GM12878 (cell line): ENCODE data around the gene ASMTL. TPM values are rescaled to one million over a fixed set of nuclear protein-coding genes. Genes with fewer than 3 reads are reported as not detected.

Source experiments
- ATAC-seq: fragments of 200-7000 bp; cut with Tn5 transposase; 3 replicates; pipeline ENCODE4 v1.9.1; 2020; ENCODE audit warnings: mild to moderate bottlenecking, moderate library complexity
- BruUV-seq: library from RNA; stranded (reverse); fragments of 400-500 nt; replicated peaks from 2 replicates; lab custom pipeline; 2021; lab: Mats Ljungman, UMichigan
- CTCF ChIA-PET: fragments of 300-600 bp; sonication (Branson Sonifier 250); formaldehyde crosslinking; extraction: SDS; loops from one replicate; lab custom pipeline; 2021; ENCODE audit warnings: inconsistent platforms; lab: Yijun Ruan, JAX
- POLR2A ChIA-PET: fragments of 350-600 bp; formaldehyde crosslinking; extraction: SDS; loops from one replicate; lab custom pipeline; 2021; ENCODE audit warnings: inconsistent platforms; lab: Charles Lee
- RAD21 ChIA-PET: fragments of 300-600 bp; sonication (Branson Sonifier 250); formaldehyde crosslinking; loops from one replicate; lab custom pipeline; 2023; ENCODE audit warnings: antibody characterized with exemption; ENCODE audit not compliant: unreplicated experiment; lab: Charles Lee
- SMC1A ChIA-PET: fragments of 300-600 bp; sonication (Branson Sonifier 250); formaldehyde crosslinking; loops from one replicate; lab custom pipeline; 2023; ENCODE audit not compliant: unreplicated experiment, uncharacterized antibody; lab: Charles Lee
- DNase-seq: peaks from one replicate; pipeline ENCODE4 v3.0.0-alpha.2; 2011; ENCODE audit warnings: low read depth, low spot score
- FAIRE-seq: peaks from 3 replicates; lab custom pipeline; 2011; peaks lifted over from hg19 to GRCh38; lab: Jason Lieb, UNC
- H2AFZ ChIP-seq: 2 replicates; pipeline ENCODE4 v1.6.0; 2011; ENCODE audit warnings: low read depth, low read length, control low read depth; ENCODE audit not compliant: control insufficient read depth
- H3K27ac ChIP-seq: 2 replicates; pipeline ENCODE4 v1.5.1; 2011; ENCODE audit warnings: control low read depth; ENCODE audit not compliant: control insufficient read depth, insufficient read depth
- H3K27me3 ChIP-seq, 2 experiments: replicated peaks in 1 of 2; 2 replicates each; pipeline versions ENCODE4 v1.6.0 to v1.6.1; 2011; ENCODE audit warnings: low read length in 1 of 2; ENCODE audit not compliant: control insufficient read depth in 2 of 2, insufficient read depth in 2 of 2
- H3K36me3 ChIP-seq, 2 experiments: 2 replicates each; pipeline ENCODE4 v1.5.1; 2011; ENCODE audit warnings: low read length in 1 of 2; ENCODE audit not compliant: control insufficient read depth in 2 of 2, insufficient read depth in 2 of 2
- H3K4me1 ChIP-seq: 2 replicates; pipeline ENCODE4 v1.6.1; 2011; ENCODE audit warnings: mild to moderate bottlenecking, low read length, moderate library complexity, mixed read lengths; ENCODE audit not compliant: control insufficient read depth, insufficient read depth
- H3K4me2 ChIP-seq: 2 replicates; pipeline ENCODE4 v1.6.0; 2011; ENCODE audit warnings: control low read depth; ENCODE audit not compliant: control insufficient read depth, insufficient read depth
- H3K4me3 ChIP-seq: fragments of 200-600 bp; sonication (generic); 2 replicates; pipeline ENCODE4 v1.5.1; 2016
- H3K79me2 ChIP-seq: 2 replicates; pipeline ENCODE4 v1.6.0; 2011; ENCODE audit warnings: low read length; ENCODE audit not compliant: control insufficient read depth, insufficient read depth
- H3K9ac ChIP-seq: 2 replicates; pipeline ENCODE4 v1.8.0; 2011; ENCODE audit warnings: low read length, control low read depth, mixed read lengths; ENCODE audit not compliant: control insufficient read depth, insufficient read depth
- H3K9me3 ChIP-seq: replicated peaks from 3 replicates; pipeline ENCODE4 v1.5.1; 2011; ENCODE audit warnings: mild to moderate bottlenecking, low read length; ENCODE audit not compliant: control insufficient read depth, insufficient read depth
- H4K20me1 ChIP-seq: 2 replicates; pipeline ENCODE4 v1.6.0; 2011; ENCODE audit not compliant: control insufficient read depth, insufficient read depth
- E2F8 ChIP-seq: fragments of 450-650 bp; IDR thresholded peaks from 2 replicates; pipeline ENCODE4 v1.6.1; 2018; ENCODE audit warnings: mild to moderate bottlenecking, low read depth, moderate library complexity; ENCODE audit not compliant: partially characterized antibody
- EP300 ChIP-seq, 2 experiments: fragments of 150-350 bp in 1 of 2; IDR thresholded peaks; 2 replicates each; pipeline ENCODE4 v1.6.1; 2011 to 2012; ENCODE audit warnings: low read depth in 2 of 2, low read length in 2 of 2, borderline replicate concordance in 1 of 2, improper control_type of control experiment in 1 of 2, inconsistent platforms in 1 of 2; ENCODE audit not compliant: control insufficient read depth in 1 of 2
- FOXK2 ChIP-seq: fragments of 450-650 bp; IDR thresholded peaks from 2 replicates; pipeline ENCODE4 v1.6.1; 2017; ENCODE audit warnings: mild to moderate bottlenecking, moderate library complexity
- GABPA ChIP-seq: IDR thresholded peaks from 2 replicates; pipeline ENCODE4 v1.6.1; 2014; ENCODE audit warnings: antibody characterized with exemption, low read depth, mild to moderate bottlenecking, inconsistent platforms
- KLF5 ChIP-seq: fragments of 450-650 bp; IDR thresholded peaks from 2 replicates; pipeline ENCODE4 v1.6.1; 2014; ENCODE audit warnings: mild to moderate bottlenecking; ENCODE audit not compliant: partially characterized antibody
- POLR2AphosphoS5 ChIP-seq: IDR thresholded peaks from 2 replicates; pipeline ENCODE4 v1.6.1; 2011; ENCODE audit warnings: mild to moderate bottlenecking, low read length, inconsistent platforms
- RAD21 ChIP-seq: IDR thresholded peaks from 2 replicates; pipeline ENCODE4 v1.6.1; 2011; ENCODE audit warnings: mild to moderate bottlenecking, low read depth, low read length, moderate library complexity; ENCODE audit not compliant: insufficient read depth
- RB1 ChIP-seq: fragments of 450-650 bp; formaldehyde crosslinking; IDR thresholded peaks from 2 replicates; pipeline ENCODE4 v1.6.1; 2017; ENCODE audit warnings: mild to moderate bottlenecking, borderline replicate concordance
- SMARCA5 ChIP-seq: fragments of 450-650 bp; IDR thresholded peaks from 2 replicates; pipeline ENCODE4 v1.6.1; 2017; ENCODE audit warnings: mild to moderate bottlenecking
- TCF7 ChIP-seq: IDR thresholded peaks from 2 replicates; pipeline ENCODE4 v1.6.1; 2014; ENCODE audit warnings: antibody characterized with exemption, borderline replicate concordance
- WRNIP1 ChIP-seq: IDR thresholded peaks from 2 replicates; pipeline ENCODE4 v1.6.1; 2011; ENCODE audit warnings: low read depth, low read length, improper control_type of control experiment, borderline replicate concordance
- WGBS: methylation state at CpG from one replicate; pipeline ENCODE4 v1.1.6; 2016; ENCODE audit warnings: low lambda C conversion rate; ENCODE audit not compliant: insufficient replicate concordance, insufficient coverage; ENCODE audit errors: missing lambda C conversion rate; 5-methylcytosine and 5-hydroxymethylcytosine counted together
- in situ Hi-C: fragments of 300-500 bp; cut with MboI; formaldehyde crosslinking; loops from 9 replicates; pipeline ENCODE4 v1.14.3; 2018; ENCODE audit warnings: mixed read lengths
- intact Hi-C: fragments of 100-400 bp; cut with micrococcal nuclease; formaldehyde crosslinking; loops from one replicate; pipeline ENCODE4 v1.14.2; 2022; ENCODE audit not compliant: unreplicated experiment
- polyA plus RNA-seq, 11 experiments: library from polyadenylated mRNA; depleted of rRNA in 4 of 11; unstranded in 6 of 11; stranded (reverse) in 5 of 11; fragments of >200 nt; fragmentation: Nextera tagmentation in 4 of 11; fragmentation: Illumina TruSeq in 1 of 11; extraction: Ambion mirVana in 4 of 11; extraction: Trizol in 1 of 11; gene quantifications; 1 replicate in 1 of 11; 2 replicates in 10 of 11; pipeline versions ENCODE4 v1.2.1 to v1.2.3, GENCODE V29; 2011 to 2016; ENCODE audit warnings: inconsistent platforms in 2 of 11, missing spikeins in 2 of 11, low read depth in 1 of 11
- total RNA-seq, 4 experiments: library from RNA; depleted of rRNA in 3 of 4; stranded (reverse); fragments of >200 nt in 3 of 4; fragmentation: Illumina TruSeq in 1 of 4; extraction: Trizol in 1 of 4; gene quantifications; 2 replicates each; pipeline versions ENCODE4 v1.2.1 to v1.2.3, GENCODE V29; 2013 to 2021
- TF ChIP-seq, protein P1 (sequence below): IDR thresholded peaks from 2 replicates; pipeline ENCODE4 v1.6.1; 2011; ENCODE audit warnings: borderline replicate concordance, low read depth, mild to moderate bottlenecking, moderate library complexity, low read length; ENCODE audit not compliant: insufficient read depth, poor library complexity, severe bottlenecking
- TF ChIP-seq, protein P2 (sequence below): fragments of 450-650 bp; formaldehyde crosslinking; IDR thresholded peaks from 2 replicates; pipeline ENCODE4 v1.4.0; 2020; ENCODE audit warnings: mild to moderate bottlenecking, moderate library complexity

The ASMTL gene
- total and polyA plus RNA-seq, 10 of the 15 experiments (the other 5 are each of a cell fraction or from before 2014, with no cell fraction given), result 1.6 to 51.9 (median 32.1) TPM

- no peak for DNase-seq
- Histone ChIP-seq H3K9me3 (peaks cover 23% of the 10 kb centered on the region), H3K36me3 (peaks cover 30 to 32% of the 10 kb centered on the region in 2 experiments), H3K79me2 (no peaks in the 10 kb centered on the region), H2AFZ (no peak overlapping the region), H3K4me3 (no peak overlapping the region), H4K20me1 (no peaks in the 10 kb centered on the region), H3K4me2 (no peak overlapping the region), H3K27me3 (no peaks in the 10 kb centered on the region), H3K4me1 (no peaks in the 10 kb centered on the region), H3K27ac (no peak overlapping the region), H3K9ac (no peak overlapping the region)
- no TSS peak for BruUV-seq
- POLR2A ChIA-PET, result no interaction called here
- intact Hi-C loops (no loop called here), in situ Hi-C loops (no loop called here)
- SMC1A ChIA-PET, result no interaction called here
- no peak for ATAC-seq
- WGBS, result 96% methylated on average over 25 of the region's 29 CpGs
- RAD21 ChIA-PET, result no interaction called here
- FAIRE-seq, result no peak
- CTCF ChIA-PET, result no interaction called here
- TF ChIP-seq TCF7 (no peak), GABPA (no peak), SMARCA5 (no peak), RB1 (no peak), KLF5 (no peak), POLR2AphosphoS5 (0 out of 2 replicates have a peak, but pooled peaks have one; percentile 32), EP300 (IDR thresholded peaks at IDR 0.05; ENCODE audit: borderline replicate concordance in 1 of 2, control insufficient read depth in 1 of 2, low read depth in 2 of 2, low read length in 2 of 2) (no peak), RAD21 (no peak), WRNIP1 (no peak), FOXK2 (no peak), E2F8 (no peak)
- TF ChIP-seq, protein P1, sequence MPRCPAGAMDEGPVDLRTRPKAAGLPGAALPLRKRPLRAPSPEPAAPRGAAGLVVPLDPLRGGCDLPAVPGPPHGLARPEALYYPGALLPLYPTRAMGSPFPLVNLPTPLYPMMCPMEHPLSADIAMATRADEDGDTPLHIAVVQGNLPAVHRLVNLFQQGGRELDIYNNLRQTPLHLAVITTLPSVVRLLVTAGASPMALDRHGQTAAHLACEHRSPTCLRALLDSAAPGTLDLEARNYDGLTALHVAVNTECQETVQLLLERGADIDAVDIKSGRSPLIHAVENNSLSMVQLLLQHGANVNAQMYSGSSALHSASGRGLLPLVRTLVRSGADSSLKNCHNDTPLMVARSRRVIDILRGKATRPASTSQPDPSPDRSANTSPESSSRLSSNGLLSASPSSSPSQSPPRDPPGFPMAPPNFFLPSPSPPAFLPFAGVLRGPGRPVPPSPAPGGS, result peak; percentile 24
- TF ChIP-seq, protein P2, sequence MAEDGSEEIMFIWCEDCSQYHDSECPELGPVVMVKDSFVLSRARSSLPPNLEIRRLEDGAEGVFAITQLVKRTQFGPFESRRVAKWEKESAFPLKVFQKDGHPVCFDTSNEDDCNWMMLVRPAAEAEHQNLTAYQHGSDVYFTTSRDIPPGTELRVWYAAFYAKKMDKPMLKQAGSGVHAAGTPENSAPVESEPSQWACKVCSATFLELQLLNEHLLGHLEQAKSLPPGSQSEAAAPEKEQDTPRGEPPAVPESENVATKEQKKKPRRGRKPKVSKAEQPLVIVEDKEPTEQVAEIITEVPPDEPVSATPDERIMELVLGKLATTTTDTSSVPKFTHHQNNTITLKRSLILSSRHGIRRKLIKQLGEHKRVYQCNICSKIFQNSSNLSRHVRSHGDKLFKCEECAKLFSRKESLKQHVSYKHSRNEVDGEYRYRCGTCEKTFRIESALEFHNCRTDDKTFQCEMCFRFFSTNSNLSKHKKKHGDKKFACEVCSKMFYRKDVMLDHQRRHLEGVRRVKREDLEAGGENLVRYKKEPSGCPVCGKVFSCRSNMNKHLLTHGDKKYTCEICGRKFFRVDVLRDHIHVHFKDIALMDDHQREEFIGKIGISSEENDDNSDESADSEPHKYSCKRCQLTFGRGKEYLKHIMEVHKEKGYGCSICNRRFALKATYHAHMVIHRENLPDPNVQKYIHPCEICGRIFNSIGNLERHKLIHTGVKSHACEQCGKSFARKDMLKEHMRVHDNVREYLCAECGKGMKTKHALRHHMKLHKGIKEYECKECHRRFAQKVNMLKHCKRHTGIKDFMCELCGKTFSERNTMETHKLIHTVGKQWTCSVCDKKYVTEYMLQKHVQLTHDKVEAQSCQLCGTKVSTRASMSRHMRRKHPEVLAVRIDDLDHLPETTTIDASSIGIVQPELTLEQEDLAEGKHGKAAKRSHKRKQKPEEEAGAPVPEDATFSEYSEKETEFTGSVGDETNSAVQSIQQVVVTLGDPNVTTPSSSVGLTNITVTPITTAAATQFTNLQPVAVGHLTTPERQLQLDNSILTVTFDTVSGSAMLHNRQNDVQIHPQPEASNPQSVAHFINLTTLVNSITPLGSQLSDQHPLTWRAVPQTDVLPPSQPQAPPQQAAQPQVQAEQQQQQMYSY, result no peak
Measured at GRCh38 chrX:1418901-1419544, 33.7 kb downstream of the ASMTL start.
